ENCODE measurements around the gene KRTAP10-8. TPM values are rescaled to one million over a fixed set of nuclear protein-coding genes. Genes with fewer than 3 reads are reported as not detected.

KRTAP10-8 gene, protein sequence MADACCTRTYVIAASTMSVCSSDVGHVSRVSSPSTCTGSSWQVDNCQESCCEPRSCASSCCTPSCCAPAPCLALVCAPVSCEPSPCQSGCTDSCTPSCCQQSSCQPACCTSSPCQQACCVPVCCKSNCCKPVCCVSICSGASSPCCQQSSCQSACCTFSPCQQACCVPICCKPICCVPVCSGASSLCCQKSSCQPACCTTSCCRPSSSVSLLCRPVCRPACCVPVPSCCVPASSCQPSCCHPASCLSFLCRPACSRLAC
- not detected in 5 replicates for total RNA-seq (2022; extraction: Qiagen RNA extraction)

DNA sequence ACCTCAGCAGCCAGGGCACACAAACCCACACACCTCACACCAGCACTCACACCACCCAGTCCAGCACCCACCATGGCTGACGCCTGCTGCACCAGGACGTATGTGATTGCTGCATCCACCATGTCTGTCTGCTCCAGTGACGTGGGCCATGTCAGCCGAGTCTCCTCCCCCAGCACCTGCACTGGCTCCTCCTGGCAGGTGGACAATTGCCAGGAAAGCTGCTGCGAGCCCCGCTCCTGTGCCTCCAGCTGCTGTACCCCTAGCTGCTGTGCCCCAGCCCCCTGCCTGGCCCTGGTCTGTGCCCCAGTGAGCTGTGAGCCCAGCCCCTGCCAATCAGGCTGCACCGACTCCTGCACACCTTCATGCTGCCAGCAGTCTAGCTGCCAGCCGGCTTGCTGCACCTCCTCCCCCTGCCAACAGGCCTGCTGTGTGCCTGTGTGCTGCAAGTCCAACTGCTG is at the start of gene KRTAP10-8:
KRTAP10-8 (plus strand) TSS at position 51 of the 458 bp plus-strand sequence; CDS start at position 73, 22 bp downstream.

DNA sequence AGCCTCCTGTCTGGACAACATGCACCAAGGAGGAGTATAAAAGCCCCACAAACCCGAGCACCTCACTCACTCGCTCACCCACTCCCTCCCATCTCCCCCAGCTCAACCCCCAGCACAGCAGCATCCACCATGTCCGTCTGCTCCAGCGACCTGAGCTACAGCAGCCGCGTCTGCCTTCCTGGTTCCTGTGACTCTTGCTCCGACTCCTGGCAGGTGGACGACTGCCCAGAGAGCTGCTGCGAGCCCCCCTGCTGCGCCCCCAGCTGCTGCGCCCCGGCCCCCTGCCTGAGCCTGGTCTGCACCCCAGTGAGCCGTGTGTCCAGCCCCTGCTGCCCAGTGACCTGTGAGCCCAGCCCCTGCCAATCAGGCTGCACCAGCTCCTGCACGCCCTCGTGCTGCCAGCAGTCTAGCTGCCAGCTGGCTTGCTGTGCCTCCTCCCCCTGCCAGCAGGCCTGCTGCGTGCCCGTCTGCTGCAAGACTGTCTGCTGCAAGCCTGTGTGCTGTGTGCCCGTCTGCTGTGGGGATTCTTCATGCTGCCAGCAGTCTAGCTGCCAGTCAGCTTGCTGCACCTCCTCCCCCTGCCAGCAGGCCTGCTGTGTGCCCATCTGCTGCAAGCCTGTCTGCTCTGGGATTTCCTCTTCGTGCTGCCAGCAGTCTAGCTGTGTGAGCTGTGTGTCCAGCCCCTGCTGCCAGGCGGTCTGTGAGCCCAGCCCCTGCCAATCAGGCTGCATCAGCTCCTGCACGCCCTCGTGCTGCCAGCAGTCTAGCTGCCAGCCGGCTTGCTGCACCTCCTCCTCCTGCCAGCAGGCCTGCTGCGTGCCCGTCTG is 38.0 kb upstream of the KRTAP10-8 start, which contains the start of gene KRTAP10-4:
KRTAP10-4 (plus strand) TSS at position 100 of the 827 bp plus-strand sequence; CDS start at position 130, 30 bp downstream.

DNA sequence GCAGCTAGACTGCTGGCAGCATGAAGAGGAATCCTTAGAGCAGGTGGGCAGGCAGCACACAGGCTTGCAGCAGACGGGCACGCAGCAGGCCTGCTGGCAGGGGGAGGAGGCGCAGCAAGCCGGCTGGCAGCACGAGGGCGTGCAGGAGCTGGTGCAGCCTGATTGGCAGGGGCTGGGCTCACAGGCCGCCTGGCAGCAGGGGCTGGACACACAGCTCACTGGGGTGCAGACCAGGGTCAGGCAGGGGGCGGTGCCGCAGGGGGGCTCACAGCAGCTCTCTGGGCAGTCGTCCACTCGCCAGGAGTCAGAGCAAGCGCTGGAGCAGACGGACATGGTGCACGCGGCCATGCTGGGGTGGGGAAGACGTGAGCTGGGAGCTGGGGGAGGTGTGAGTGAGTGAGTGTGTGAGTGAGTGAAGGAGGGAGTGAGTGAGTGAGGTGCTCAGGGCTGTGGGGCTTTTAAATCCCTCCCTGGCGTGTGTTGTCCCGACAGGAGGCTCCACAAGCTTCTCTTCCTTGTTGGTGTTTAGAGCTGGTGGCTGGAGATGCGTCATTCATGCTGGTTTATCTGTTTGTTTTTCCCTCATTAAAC is 31.6 kb upstream of the KRTAP10-8 start, which contains the start of gene KRTAP10-5:
KRTAP10-5 (minus strand) TSS at position 374 of the 591 bp plus-strand sequence; CDS start at position 348, 26 bp downstream.

DNA sequence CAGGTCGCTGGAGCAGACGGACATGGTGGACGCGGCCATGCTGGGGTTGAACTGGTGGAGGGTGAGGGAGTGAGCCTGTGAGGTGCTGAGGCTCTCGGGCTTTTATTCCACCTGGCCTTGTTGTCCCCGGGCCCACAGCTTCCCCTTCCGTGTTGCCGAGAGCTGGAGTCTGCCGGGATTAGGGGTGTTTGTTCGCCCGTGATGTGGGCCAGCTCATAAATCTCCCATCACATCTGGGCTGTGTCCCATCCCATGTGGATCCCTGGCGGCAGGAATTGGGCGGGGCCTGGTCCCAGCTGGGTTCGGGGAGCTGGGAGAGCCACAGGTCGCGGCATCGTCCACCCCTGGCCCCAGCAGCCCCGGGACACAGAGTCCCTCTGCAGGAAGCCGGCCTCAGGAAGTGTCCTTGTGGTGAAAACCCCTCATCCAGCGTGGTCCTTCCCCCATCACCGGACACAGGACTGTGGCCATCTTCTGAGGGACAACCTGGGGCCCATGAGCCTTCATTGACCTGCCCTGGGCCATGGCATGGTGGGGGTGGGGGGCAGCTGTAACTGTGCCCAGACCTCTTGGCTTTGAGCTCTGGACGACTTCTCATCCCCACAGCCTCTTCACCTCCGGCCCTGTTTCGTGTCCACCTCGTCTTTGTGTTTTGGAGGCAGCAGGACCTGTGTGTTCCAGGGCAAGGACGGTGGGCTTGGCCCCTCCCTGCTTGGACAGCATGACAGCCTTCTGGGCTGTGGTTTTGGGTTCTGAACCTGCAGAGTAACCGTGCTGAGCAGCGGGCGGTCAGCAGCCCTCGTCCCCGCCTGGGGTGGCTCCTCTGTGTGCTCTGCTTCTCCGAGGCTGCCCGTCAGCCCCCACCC is 19.2 kb upstream of the KRTAP10-8 start, which contains the start of gene KRTAP10-6:
KRTAP10-6 (minus strand) TSS at position 60 of the 866 bp plus-strand sequence; CDS start at position 39, 21 bp downstream.

DNA sequence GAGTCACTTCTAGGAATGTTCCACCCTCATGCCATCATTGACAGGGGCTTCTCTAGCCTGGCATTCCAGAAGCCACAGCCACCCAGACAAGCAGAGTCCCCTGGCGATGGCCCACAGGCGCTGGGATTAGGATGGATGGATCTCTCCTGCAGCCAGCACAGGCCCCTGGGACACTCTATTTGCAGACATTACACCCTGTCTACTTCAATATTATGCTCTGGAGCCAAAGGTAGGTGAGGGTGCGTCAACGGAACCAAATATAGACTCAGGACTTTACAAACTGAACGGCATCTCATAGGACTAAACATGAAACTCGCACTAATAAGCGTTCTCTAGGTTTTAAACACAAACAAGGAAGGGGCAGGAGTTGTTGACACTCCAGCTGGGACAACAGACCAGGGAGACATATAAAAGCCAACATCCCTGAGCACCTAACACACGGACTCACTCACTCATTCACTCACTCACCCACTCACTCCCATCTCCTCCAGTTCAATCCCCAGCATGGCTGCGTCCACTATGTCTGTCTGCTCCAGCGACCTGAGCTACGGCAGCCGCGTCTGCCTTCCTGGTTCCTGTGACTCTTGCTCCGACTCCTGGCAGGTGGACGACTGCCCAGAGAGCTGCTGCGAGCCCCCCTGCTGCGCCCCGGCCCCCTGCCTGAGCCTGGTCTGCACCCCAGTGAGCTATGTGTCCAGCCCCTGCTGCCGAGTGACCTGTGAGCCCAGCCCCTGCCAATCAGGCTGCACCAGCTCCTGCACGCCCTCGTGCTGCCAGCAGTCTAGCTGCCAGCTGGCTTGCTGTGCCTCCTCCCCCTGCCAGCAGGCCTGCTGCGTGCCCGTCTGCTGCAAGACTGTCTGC is 11.5 kb upstream of the KRTAP10-8 start, which contains the start of gene KRTAP10-7:
KRTAP10-7 (plus strand) TSS at position 480 of the 861 bp plus-strand sequence; CDS start at position 505, 25 bp downstream.

DNA sequence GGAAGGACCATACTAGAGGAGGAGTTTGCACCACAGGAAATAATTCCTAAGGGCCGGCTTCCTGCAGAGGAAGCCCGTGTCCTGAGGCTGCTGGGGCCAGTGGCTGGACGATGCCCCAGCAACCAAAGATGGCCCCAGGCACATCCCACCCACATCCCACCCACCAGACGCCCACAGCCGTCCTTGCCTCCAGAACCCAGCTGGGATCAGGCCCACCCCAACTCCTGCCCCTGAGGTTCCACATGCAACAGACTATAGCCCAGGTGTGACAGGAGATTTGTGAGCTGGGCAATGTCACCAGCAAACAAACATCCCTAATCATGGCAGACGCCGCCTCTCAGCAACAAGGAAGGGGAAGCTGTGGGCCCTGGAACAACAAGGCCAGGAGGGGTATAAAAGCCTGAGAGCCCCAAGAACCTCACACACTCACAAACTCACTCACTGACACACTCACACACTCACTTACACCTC is 14.8 kb downstream of the KRTAP10-8 start, which contains the start of gene KRTAP10-9:
KRTAP10-9 (plus strand) TSS at position 421 of the 471 bp plus-strand sequence. CDS start 79 bp downstream, outside the sequence.

DNA sequence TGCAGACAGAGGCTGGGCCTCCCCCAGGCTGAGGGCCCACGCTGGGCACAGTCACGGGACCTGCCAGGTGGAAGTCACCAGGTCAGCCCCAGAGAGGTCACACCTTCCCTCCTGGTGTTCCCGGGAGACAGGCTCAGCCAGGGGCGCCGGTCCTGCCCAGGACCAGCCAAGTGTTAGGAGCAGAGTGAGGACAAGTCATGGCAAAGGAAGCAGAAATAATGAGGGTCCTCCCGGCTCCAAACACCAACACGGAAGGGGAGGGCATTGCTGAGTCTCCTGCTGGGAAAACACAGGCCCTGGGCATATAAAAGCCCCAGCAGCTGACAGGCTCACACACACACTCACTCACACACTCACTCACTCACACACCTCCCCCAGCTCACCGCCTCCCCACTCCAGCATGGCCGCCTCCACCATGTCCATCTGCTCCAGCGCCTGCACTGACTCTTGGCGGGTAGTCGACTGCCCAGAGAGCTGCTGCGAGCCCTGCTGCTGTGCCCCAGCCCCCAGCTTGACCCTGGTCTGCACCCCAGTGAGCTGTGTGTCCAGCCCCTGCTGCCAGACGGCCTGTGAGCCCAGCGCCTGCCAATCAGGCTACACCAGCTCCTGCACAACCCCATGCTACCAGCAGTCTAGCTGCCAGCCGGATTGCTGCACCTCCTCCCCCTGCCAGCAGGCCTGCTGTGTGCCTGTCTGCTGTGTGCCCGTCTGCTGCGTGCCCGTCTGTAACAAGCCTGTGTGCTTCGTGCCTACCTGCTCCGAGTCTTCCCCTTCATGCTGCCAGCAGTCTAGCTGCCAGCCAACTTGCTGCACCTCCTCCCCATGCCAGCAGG is 25.4 kb downstream of the KRTAP10-8 start, which contains the start of gene KRTAP10-10:
KRTAP10-10 (plus strand) TSS at position 339 of the 833 bp plus-strand sequence; CDS start at position 401, 62 bp downstream.

DNA sequence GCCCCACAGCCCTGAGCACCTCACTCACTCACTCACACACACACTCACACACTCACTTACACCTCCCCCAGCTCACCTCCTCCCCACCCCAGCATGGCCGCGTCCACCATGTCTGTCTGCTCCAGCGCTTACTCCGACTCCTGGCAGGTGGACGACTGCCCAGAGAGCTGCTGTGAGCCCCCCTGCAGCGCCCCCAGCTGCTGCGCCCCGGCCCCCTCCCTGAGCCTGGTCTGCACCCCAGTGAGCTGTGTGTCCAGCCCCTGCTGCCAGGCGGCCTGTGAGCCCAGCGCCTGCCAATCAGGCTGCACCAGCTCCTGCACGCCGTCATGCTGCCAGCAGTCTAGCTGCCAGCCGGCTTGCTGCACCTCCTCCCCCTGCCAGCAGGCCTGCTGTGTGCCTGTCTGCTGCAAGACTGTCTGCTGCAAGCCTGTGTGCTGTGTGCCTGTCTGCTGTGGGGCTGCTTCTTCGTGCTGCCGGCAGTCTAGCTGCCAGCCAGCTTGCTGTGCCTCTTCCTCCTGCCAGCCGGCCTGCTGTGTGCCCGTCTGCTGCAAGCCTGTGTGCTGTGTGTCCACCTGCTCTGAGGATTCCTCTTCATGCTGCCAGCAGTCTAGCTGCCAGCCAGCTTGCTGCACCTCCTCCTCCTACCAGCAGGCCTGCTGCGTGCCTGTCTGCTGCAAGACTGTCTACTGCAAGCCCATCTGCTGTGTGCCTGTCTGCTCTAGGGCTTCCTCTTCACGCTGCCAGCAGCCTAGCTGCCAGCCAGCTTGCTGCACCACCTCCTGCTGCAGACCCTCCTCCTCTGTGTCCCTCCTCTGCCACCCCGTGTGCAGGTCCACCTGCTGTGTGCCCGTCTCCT is 34.7 kb downstream of the KRTAP10-8 start, which contains the start of gene KRTAP10-11:
KRTAP10-11 (plus strand) TSS at position 49 of the 856 bp plus-strand sequence; CDS start at position 94, 45 bp downstream.

DNA sequence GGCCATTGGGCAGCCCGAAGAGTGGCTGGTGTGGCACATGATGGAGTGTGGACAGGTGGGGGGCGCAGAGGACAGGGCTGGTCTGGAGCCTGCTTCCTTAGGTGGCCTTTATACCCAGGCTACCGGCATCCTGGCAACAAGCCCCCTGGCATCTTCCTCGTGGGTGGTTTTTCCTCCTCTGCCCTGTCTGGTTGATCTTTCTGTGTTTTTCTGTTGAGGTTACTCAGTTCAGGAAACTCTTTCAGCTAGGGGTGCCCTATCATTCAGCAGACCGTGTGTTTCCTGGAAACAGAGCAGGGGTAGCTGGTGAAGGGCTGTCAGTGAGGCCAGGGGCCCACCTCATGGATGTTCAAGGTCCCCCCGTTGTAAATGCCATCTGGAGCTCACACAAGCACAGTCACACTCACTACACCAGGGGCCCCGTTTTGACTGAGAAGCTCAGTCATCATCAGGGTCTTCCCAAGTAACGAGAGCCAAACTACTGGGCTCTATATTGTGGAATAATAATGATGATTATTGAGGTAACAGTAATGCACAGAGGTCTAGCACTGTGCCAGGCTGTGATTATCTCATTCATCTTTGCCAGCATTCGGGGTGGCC is 42.8 kb downstream of the KRTAP10-8 start, which contains the start of gene KRTAP12-4:
KRTAP12-4 (minus strand) TSS at position 84 of the 600 bp plus-strand sequence; CDS start at position 39, 45 bp downstream.

DNA sequence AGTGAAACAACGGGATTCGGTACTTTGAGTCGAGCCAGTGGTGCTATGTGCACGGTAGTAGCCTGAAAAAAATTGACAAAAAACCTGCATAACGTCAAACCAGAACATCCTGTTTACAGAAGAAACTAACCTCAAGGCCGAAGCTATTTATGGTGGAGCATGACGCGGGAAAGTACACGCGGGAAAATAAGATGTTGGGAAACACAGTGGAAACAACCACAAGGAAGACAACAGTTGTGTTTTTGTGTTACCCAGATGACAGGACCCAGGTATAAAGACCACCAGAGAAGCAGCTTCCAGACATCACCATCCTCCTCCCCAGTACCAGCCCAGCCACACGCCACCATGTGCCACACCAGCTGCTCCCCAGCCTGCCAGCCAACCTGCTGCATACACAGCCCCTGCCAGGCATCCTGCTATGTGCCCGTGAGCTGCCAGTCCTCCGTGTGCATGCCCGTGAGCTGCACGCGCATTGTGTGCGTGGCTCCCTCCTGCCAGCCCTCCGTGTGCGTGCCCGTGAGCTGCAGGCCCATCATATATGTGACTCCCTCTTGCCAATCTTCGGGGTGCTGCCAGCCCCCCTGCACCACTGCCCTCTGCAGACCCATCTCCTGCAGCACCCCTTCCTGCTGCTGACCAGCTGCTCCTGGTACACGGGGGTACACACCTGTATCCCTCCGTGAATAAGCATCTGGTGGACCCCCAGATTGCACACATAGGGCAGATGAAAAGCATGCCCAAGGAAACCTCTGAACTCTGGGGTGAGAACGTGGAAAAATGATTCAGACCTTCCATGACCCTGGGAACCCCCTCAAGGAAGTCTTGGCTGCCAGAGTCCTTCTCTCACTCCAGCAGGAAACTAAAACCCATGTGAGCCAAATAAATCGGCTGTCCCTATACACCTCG is 46.0 kb downstream of the KRTAP10-8 start, which contains the start of gene KRTAP12-3:
KRTAP12-3 (plus strand) TSS at position 298 of the 906 bp plus-strand sequence; CDS start at position 346, 48 bp downstream.

Other genes starting within 250 kb of the KRTAP10-8 start
- gene LRRC3, start 156.6 kb upstream of the KRTAP10-8 start, total RNA-seq (2022; extraction: Qiagen RNA extraction): 1.7 to 2.3 TPM (median 2.2 TPM) in 5 replicates
- gene KRTAP10-1, start 71.9 kb upstream of the KRTAP10-8 start, total RNA-seq (2022; extraction: Qiagen RNA extraction): not detected in 5 replicates
- not detected in 5 replicates for gene KRTAP10-2, start 60.6 kb upstream of the KRTAP10-8 start, total RNA-seq (2022; extraction: Qiagen RNA extraction)
- gene KRTAP10-3, start 53.3 kb upstream of the KRTAP10-8 start, total RNA-seq (2022; extraction: Qiagen RNA extraction): not detected in 5 replicates
- not detected in 5 replicates for gene KRTAP10-4, start 38.4 kb upstream of the KRTAP10-8 start, total RNA-seq (2022; extraction: Qiagen RNA extraction)
- gene KRTAP10-5, start 31.5 kb upstream of the KRTAP10-8 start, total RNA-seq (2022; extraction: Qiagen RNA extraction): not detected in 5 replicates
- not detected in 5 replicates for gene KRTAP10-6, start 19.6 kb upstream of the KRTAP10-8 start, total RNA-seq (2022; extraction: Qiagen RNA extraction)
- not detected in 5 replicates for gene KRTAP10-7, start 11.5 kb upstream of the KRTAP10-8 start, total RNA-seq (2022; extraction: Qiagen RNA extraction)
- not detected in 5 replicates for gene KRTAP10-9, start 15.0 kb downstream of the KRTAP10-8 start, total RNA-seq (2022; extraction: Qiagen RNA extraction)
- gene KRTAP10-10, start 25.3 kb downstream of the KRTAP10-8 start, total RNA-seq (2022; extraction: Qiagen RNA extraction): not detected in 5 replicates
- gene KRTAP10-11, start 34.3 kb downstream of the KRTAP10-8 start, total RNA-seq (2022; extraction: Qiagen RNA extraction): not detected in 5 replicates
- gene KRTAP12-4, start 42.6 kb downstream of the KRTAP10-8 start, total RNA-seq (2022; extraction: Qiagen RNA extraction): not detected in 5 replicates
- not detected in 5 replicates for gene KRTAP12-3, start 45.9 kb downstream of the KRTAP10-8 start, total RNA-seq (2022; extraction: Qiagen RNA extraction)
- gene KRTAP12-2, start 54.8 kb downstream of the KRTAP10-8 start, total RNA-seq (2022; extraction: Qiagen RNA extraction): not detected in 5 replicates
- gene KRTAP12-1, start 70.1 kb downstream of the KRTAP10-8 start, total RNA-seq (2022; extraction: Qiagen RNA extraction): not detected in 5 replicates
- not detected in 5 replicates for gene KRTAP10-12, start 85.1 kb downstream of the KRTAP10-8 start, total RNA-seq (2022; extraction: Qiagen RNA extraction)
- not detected in 5 replicates for gene TSPEAR, start 99.5 kb downstream of the KRTAP10-8 start, total RNA-seq (2022; extraction: Qiagen RNA extraction)
- 29.1 to 37.8 TPM (median 33.0 TPM) in 5 replicates for gene UBE2G2, start 189.7 kb downstream of the KRTAP10-8 start, total RNA-seq (2022; extraction: Qiagen RNA extraction)
- gene SUMO3, start 206.0 kb downstream of the KRTAP10-8 start, total RNA-seq (2022; extraction: Qiagen RNA extraction): 59.7 to 71.5 TPM (median 62.8 TPM) in 5 replicates

Measured in A549 treated with Hydrocortisone at 1 μM for 4 hours (cell line).